Loucy (cell line): ENCODE results near the gene LYZL2.

ENCODE experiments used
- H2AFZ ChIP-seq: fragments of 200-600 bp; sonication (generic); 2 replicates; pipeline ENCODE4 v1.6.0; 2016; ENCODE audit warnings: antibody characterized with exemption, mild to moderate bottlenecking, low read length, moderate library complexity
- H3F3A ChIP-seq: fragments of 200-600 bp; 2 replicates; pipeline ENCODE4 v1.6.0; 2016; ENCODE audit warnings: antibody characterized with exemption, low read depth, mild to moderate bottlenecking
- H3K27me3 ChIP-seq: fragments of 200-600 bp; sonication (generic); 2 replicates; pipeline ENCODE4 v1.6.1; 2014; ENCODE audit warnings: low read length, mild to moderate bottlenecking; ENCODE audit not compliant: insufficient read depth, poor library complexity, severe bottlenecking
- H3K36me3 ChIP-seq: fragments of 200-600 bp; sonication (generic); 2 replicates; pipeline ENCODE4 v1.6.1; 2016; ENCODE audit warnings: low read length; ENCODE audit not compliant: insufficient read depth
- H3K4me1 ChIP-seq: fragments of 200-600 bp; sonication (generic); 2 replicates; pipeline ENCODE4 v1.5.1; 2014; ENCODE audit warnings: low read length, mild to moderate bottlenecking; ENCODE audit not compliant: insufficient read depth, poor library complexity, severe bottlenecking
- H3K4me2 ChIP-seq: fragments of 200-600 bp; sonication (generic); 2 replicates; pipeline ENCODE4 v1.6.0; 2014; ENCODE audit warnings: antibody characterized with exemption, low read length, low read depth, mild to moderate bottlenecking; ENCODE audit not compliant: poor library complexity, severe bottlenecking
- H3K4me3 ChIP-seq: fragments of 200-600 bp; sonication (generic); 2 replicates; pipeline ENCODE4 v1.5.1; 2014; ENCODE audit warnings: low read length, mild to moderate bottlenecking, mixed read lengths; ENCODE audit not compliant: poor library complexity, severe bottlenecking
- H3K79me2 ChIP-seq: fragments of 200-600 bp; sonication (generic); 2 replicates; pipeline ENCODE4 v1.6.1; 2014; ENCODE audit warnings: low read length; ENCODE audit not compliant: insufficient read depth
- H3K9ac ChIP-seq: fragments of 200-600 bp; sonication (generic); 2 replicates; pipeline ENCODE4 v1.6.0; 2014; ENCODE audit warnings: mild to moderate bottlenecking, low read depth, low read length, moderate library complexity; ENCODE audit not compliant: poor library complexity, severe bottlenecking
- H3K9me2 ChIP-seq: fragments of 200-600 bp; sonication (generic); replicated peaks from 2 replicates; pipeline ENCODE4 v1.6.1; 2016; ENCODE audit warnings: low read depth, low read length, mixed read lengths
- H3K9me3 ChIP-seq: fragments of 200-600 bp; sonication (generic); 2 replicates; pipeline ENCODE4 v1.6.1; 2014; ENCODE audit warnings: mild to moderate bottlenecking, antibody characterized with exemption, low read length, low read depth; ENCODE audit not compliant: insufficient read depth
- H4K20me1 ChIP-seq: fragments of 200-600 bp; sonication (generic); 2 replicates; pipeline ENCODE4 v1.6.0; 2014; ENCODE audit warnings: antibody characterized with exemption, low read length, mild to moderate bottlenecking; ENCODE audit not compliant: insufficient read depth, poor library complexity, severe bottlenecking
- CTCF ChIP-seq: fragments of 200-600 bp; sonication (generic); conservative IDR thresholded peaks from 2 replicates; pipeline ENCODE4 v1.5.1; 2014; ENCODE audit warnings: mild to moderate bottlenecking, antibody characterized with exemption, low read length
- EZH2phosphoT487 ChIP-seq: fragments of 200-600 bp; IDR thresholded peaks from 2 replicates; pipeline ENCODE4 v1.6.1; 2018; ENCODE audit warnings: antibody characterized with exemption, mild to moderate bottlenecking, moderate library complexity, borderline replicate concordance

LYZL2 gene

GRCh38 chr10:30639946-30640786, 10.6 kb upstream of the LYZL2 start:
- no peaks in the 10 kb centered on the region for H3K27me3 ChIP-seq
- no peak overlapping the region for H3K4me2 ChIP-seq
- no peak overlapping the region for H3K9ac ChIP-seq
- no peaks in the 10 kb centered on the region for H3K4me1 ChIP-seq
- H3F3A ChIP-seq, result no peaks in the 10 kb centered on the region
- no peak for TF ChIP-seq EZH2phosphoT487
- TF ChIP-seq CTCF, result peak; percentile 88
- no peak overlapping the region for H2AFZ ChIP-seq
- H3K79me2 ChIP-seq, result no peaks in the 10 kb centered on the region
- H3K4me3 ChIP-seq, result no peak overlapping the region
- no peaks in the 10 kb centered on the region for H3K9me2 ChIP-seq
- no peaks in the 10 kb centered on the region for H3K9me3 ChIP-seq
- no peaks in the 10 kb centered on the region for H3K36me3 ChIP-seq
- H4K20me1 ChIP-seq, result no peaks in the 10 kb centered on the region

- Histone ChIP-seq H3K9me3 (no peaks in the 10 kb centered on the region), H3K4me3 (no peak overlapping the region), H3K4me1 (no peaks in the 10 kb centered on the region), H2AFZ (no peak overlapping the region), H3K27me3 (no peaks in the 10 kb centered on the region), H3K79me2 (no peaks in the 10 kb centered on the region), H3K9me2 (no peaks in the 10 kb centered on the region), H3K9ac (no peak overlapping the region), H3K4me2 (no peak overlapping the region), H4K20me1 (no peaks in the 10 kb centered on the region), H3F3A (no peaks in the 10 kb centered on the region), H3K36me3 (no peaks in the 10 kb centered on the region)
- TF ChIP-seq CTCF, result no peak
- TF ChIP-seq EZH2phosphoT487, result no peak
These were observed 8.4 kb upstream of the LYZL2 start for GRCh38 chr10:30637881-30638467.

DNA sequence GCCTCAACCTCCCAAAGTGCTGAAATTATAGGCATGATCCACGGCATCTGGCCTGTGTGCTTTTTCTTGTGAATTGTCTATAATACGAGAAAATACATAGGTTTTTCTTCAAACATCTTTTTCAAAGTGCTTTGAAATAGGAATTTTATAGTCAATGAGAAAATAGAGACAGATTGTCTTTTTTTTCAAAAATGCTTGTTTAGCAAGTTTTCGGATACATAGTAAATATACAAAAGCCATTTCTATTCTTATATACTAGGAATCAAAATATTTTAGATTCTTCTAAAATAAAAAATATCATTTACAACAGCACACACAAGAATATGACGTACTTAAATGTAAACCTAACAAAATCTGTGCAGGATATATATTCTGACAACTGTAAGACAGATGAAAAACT, 1.6 kb upstream of the LYZL2 start:
- no peaks in the 10 kb centered on the region for H3K9me2 ChIP-seq
- H3K9ac ChIP-seq, result no peak overlapping the region
- no peaks in the 10 kb centered on the region for H3K9me3 ChIP-seq
- no peaks in the 10 kb centered on the region for H4K20me1 ChIP-seq
- H3K4me3 ChIP-seq, result no peak overlapping the region
- H3K36me3 ChIP-seq, result no peaks in the 10 kb centered on the region
- H3K79me2 ChIP-seq, result no peaks in the 10 kb centered on the region
- H2AFZ ChIP-seq, result no peak overlapping the region
- no peaks in the 10 kb centered on the region for H3F3A ChIP-seq
- TF ChIP-seq CTCF (no peak), EZH2phosphoT487 (no peak)
- H3K4me1 ChIP-seq, result no peaks in the 10 kb centered on the region
- no peak overlapping the region for H3K4me2 ChIP-seq
- H3K27me3 ChIP-seq, result no peaks in the 10 kb centered on the region
